Right ventricle myocardium superior (tissue), 1 donor: Measurements from ENCODE around the gene BLOC1S5. TPM values are rescaled to one million over a fixed set of nuclear protein-coding genes. Genes with fewer than 3 reads are reported as not detected.
A peak's percentile ranks its signal among the peaks of the same experiment; 100 is the strongest.

Experiments
- ATAC-seq: fragments of 200-7000 bp; cut with Tn5 transposase; one replicate; pipeline ENCODE4 v1.9.1; 2020; ENCODE audit warnings: mild to moderate bottlenecking; ENCODE audit not compliant: poor library complexity
- DNase-seq: peaks from one replicate; pipeline ENCODE4 v3.0.0-alpha.2; 2020
- intact Hi-C: fragments of 100-400 bp; cut with DNase I; formaldehyde crosslinking; loops from one replicate; pipeline ENCODE4 v1.11.2; 2022
- total RNA-seq: library from RNA; stranded (reverse); fragmentation: NEBNext Ultra II Directional; extraction: Animal tissue kit (Norgen Biotek cat#: 25700); gene quantifications from one replicate; pipeline ENCODE4 v1.2.1, GENCODE V29; 2021
- donor health status: DM: no; HTN: yes; CAD: no; lungs with severe emphysema.

BLOC1S5 gene
- total RNA-seq, 1 donor from 2014 or later, result 9.9 TPM

- intact Hi-C loops, result loop anchor here (10.0 kb wide), 1 partner anchor 60 kb away; the partner anchor contains the start of gene TXNDC5
- DNase-seq, result peak; percentile 89
These were observed 89.0 kb downstream of the BLOC1S5 start for GRCh38 chr6:7974938-7975763.

GRCh38 chr6:7974565-7974937, 89.6 kb downstream of the BLOC1S5 start:
- intact Hi-C loops, result loop anchor here (10.0 kb wide), 1 partner anchor 60 kb away; the partner anchor contains the start of gene TXNDC5
- ATAC-seq (peak; percentile 25), DNase-seq (no peak)

More at GRCh38 chr6:7974938-7975763, 89.0 kb downstream of the BLOC1S5 start:
- ATAC-seq, result peak; percentile 96

GRCh38 chr6:7973584-7973983, 90.6 kb downstream of the BLOC1S5 start:
- DNase-seq, result no peak
- no peak for ATAC-seq
- intact Hi-C loops, result loop anchor here (10.0 kb wide), 1 partner anchor 59 kb away; the partner anchor contains the start of gene TXNDC5

GRCh38 chr6:7971499-7971898, 92.7 kb downstream of the BLOC1S5 start:
- intact Hi-C loops, result loop anchor here (10.0 kb wide), 1 partner anchor 57 kb away; the partner anchor contains the start of gene TXNDC5
- ATAC-seq (no peak), DNase-seq (no peak)

- ATAC-seq, result no peak
- intact Hi-C loops, result loop anchor here (10.0 kb wide), 1 partner anchor 56 kb away; the partner anchor contains the start of gene TXNDC5
- no peak for DNase-seq
These were observed 93.6 kb downstream of the BLOC1S5 start for GRCh38 chr6:7970616-7971015.

Other genes with a start within 250 kb of the BLOC1S5 start
- 39.5 TPM for gene TXNDC5, start 153.6 kb downstream of the BLOC1S5 start, total RNA-seq
- gene EEF1E1, start 38.2 kb upstream of the BLOC1S5 start, total RNA-seq, result 10.8 TPM